HG03378 (cell line): Measurements from ENCODE around the gene PLEKHA4.
"Not testable (repeated sequence)": the region's sequence is repeated elsewhere in the genome, so short reads cannot be mapped to it uniquely, and the experiment has no call there.

Source experiments
- ATAC-seq: cut with Tn5 transposase; IDR thresholded peaks from one replicate; pipeline ENCODE4 v1.9.1; 2021; ENCODE audit warnings: mild to moderate bottlenecking, moderate library complexity; ENCODE audit not compliant: unreplicated experiment

PLEKHA4 gene

GRCh38 chr19:48868114-48868886 is at the start of gene PLEKHA4:
PLEKHA4 (minus strand) TSS chr19:48868617; CDS start chr19:48867620, 997 bp downstream.
- no peak for ATAC-seq

- no peak for ATAC-seq
Observed at GRCh38 chr19:48918071-48918470, 49.7 kb upstream of the PLEKHA4 start.

- ATAC-seq: no peak
Observed at GRCh38 chr19:48915757-48916156, 47.3 kb upstream of the PLEKHA4 start.

GRCh38 chr19:48914181-48914580 is 45.8 kb upstream of the PLEKHA4 start:
- ATAC-seq: no peak

DNA sequence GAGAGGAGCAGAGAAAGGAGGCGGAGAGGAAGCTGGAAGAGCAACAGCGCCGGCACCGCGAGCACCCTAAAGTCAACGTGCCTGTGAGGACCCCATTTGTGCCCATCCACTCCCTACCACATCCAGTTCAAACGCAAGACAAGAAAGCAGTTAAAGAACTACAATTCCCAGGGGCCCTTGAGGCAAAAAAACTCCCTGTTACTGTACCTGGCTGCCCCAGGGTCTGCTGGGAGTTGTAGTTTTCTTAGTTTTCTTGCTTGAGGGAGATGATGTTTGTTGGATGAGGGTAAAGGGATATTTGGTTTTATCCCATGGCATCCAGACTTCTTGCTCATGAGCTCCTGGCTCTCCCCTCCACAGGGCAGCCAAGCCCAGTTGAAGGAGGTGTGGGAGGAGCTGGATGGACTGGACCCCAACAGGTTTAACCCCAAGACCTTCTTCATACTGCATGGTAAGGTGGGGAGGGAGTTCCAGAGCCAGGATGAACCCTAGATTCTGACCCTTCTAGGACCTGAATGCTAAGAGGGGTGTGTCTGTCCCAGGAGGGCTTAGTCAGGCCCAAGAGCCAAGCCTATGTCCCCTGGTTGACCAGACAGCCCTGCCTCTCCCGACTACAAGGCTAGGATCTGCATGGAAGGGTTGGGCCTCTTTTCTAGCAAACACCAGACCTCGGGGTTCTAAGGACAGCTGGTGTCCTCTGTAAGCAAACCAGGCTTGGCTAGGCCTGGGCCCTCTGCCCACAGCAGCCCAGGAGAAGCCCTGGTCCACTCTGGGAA is 44.9 kb upstream of the PLEKHA4 start:
- no peak for ATAC-seq

DNA sequence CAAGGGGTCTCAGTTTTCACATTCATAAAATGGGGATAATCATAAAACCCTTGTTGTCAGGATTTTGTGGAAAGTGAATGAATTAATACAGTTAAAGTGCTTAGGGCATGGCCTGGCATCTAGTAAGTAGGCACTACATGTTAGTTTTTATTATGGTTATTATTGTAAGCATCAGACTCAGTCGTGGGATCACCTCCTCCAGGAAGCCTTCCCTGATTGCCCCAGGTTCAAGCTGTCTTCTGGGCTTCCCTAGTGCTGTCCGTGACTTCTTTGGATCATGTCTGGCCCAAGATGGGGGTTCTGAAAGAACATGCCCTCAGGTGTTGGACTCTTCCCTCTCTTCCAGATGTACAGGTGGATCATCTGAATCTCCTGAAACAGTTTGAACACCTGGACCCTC is 42.4 kb upstream of the PLEKHA4 start:
- ATAC-seq: no peak

DNA sequence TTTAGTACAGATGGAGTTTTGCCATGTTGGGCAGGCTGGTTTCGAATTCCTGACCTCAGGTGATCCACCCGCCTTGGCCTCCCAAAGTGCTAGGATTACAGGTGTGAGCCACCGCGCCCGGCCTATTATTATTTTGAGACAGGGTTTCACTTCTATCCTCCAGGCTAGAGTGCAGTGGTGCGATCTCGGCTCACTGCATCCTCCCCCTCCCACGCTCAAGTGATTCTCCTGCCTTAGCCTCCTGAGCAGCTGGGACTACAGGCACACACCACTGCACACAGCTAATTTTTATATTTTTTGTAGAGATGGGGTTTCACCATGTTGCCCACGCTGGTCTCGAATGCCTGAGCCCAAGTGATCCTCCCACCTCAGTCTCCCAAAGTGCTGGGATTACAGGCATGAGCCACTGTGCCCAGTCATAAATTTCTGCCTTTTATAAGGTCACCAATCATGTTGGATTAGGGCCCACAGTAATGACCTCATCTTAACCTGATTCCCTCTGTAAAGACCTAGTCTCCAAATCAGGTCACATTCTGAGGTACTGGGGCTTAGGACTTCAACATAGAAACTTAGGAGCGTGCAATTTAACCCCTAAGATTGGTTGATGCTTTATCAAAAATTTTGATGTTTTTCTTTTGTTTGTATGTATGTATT is 41.1 kb upstream of the PLEKHA4 start:
- ATAC-seq: not testable (repeated sequence)

- ATAC-seq: no peak
Observed at GRCh38 chr19:48907671-48908070, 39.3 kb upstream of the PLEKHA4 start.

- ATAC-seq: no peak
Observed at GRCh38 chr19:48906324-48906723, 37.9 kb upstream of the PLEKHA4 start.

GRCh38 chr19:48905664-48906063 is 37.2 kb upstream of the PLEKHA4 start:
- no peak for ATAC-seq

DNA sequence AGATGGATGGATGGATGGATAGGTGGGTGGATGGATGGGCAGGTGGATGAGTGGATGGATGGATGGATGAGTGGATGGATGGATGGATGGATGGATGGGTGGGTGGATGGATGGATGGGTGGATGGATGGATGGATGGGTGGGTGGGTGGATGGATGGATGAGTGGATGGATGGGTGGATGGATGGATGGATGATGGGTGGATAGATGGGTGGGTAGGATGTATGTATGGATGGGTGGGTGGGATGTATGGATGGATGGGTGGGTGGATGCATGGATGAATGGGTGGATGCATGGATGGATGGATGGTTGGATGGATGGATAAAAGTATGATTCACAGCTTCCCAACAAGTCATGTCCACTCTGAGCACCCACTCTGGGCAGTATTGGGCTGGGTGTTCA is 35.4 kb upstream of the PLEKHA4 start:
- not testable (repeated sequence) for ATAC-seq

- ATAC-seq: not testable (repeated sequence)
Observed at GRCh38 chr19:48902291-48902690, 33.9 kb upstream of the PLEKHA4 start.

GRCh38 chr19:48900477-48901406 is 32.3 kb upstream of the PLEKHA4 start:
- ATAC-seq: no peak

- peak; percentile 75 for ATAC-seq
Observed at GRCh38 chr19:48899781-48900476, 31.5 kb upstream of the PLEKHA4 start, which contains the start of gene NUCB1. NUCB1 (plus strand) TSS chr19:48900312; CDS start chr19:48900797, 485 bp downstream.

- not testable (repeated sequence) for ATAC-seq
Observed at GRCh38 chr19:48899386-48899749, 31.0 kb upstream of the PLEKHA4 start.

- ATAC-seq: no peak
Observed at GRCh38 chr19:48897181-48897580, 28.8 kb upstream of the PLEKHA4 start.

- ATAC-seq: no peak
Observed at GRCh38 chr19:48896191-48896720, 27.8 kb upstream of the PLEKHA4 start.

DNA sequence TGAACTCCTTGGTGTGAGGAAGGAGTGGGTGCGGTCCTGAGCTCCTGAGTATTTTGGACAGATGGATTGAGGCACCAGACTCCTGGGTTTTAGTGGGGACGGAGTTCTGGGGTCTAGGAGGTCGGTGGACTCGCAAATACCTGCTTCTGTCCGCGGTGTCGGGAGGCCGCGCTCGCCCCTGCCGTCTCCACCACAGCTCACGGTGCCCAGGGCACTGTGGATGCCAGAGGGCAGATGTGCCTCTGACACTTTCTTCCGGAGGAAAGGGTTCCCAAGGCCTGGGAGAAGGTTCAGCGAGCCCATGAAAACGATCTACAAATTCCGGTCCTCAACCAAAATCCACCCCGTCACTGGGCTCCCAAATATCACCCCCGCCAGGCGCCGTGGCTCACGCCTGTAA is 26.8 kb upstream of the PLEKHA4 start:
- no peak for ATAC-seq

DNA sequence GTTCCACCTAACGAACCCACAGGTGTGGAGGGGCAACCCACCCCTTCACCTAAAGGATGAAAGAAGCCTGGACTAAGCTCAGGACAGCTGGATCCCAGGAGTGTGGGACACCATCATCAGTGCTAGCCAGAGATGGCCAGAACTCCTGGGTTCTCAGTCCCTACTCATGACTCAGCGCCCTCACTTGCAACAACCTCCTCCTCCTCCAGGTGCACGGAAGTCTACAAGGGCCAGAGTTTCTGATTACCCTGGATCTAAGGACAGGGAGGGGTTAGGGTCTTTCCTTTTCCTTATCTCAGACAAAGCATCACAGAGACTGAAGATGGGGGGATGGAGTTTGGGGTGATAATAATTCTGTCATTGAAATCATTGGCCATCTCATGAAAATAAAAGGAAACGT is 22.1 kb upstream of the PLEKHA4 start:
- ATAC-seq: no peak

GRCh38 chr19:48889496-48889895 is 21.1 kb upstream of the PLEKHA4 start:
- ATAC-seq: not testable (repeated sequence)
